ENCODE measurements around the gene C17orf75. TPM values are rescaled to one million over a fixed set of nuclear protein-coding genes. Genes with fewer than 3 reads are reported as not detected.

The C17orf75 gene
- total RNA-seq, 1 donor from 2014 or later, result 39.1 TPM

- Mint-ChIP-seq H3K27ac (peak overlapping the region; percentile 83), H3K36me3 (ENCODE audit: insufficient read depth) (peaks cover 1% of the 10 kb centered on the region), H3K4me1 (ENCODE audit: low read depth) (peaks cover 10% of the 10 kb centered on the region), H3K27me3 (no peaks in the 10 kb centered on the region), H3K9me3 (ENCODE audit: low read depth) (no peaks in the 10 kb centered on the region), H3K4me3 (ENCODE audit: low read depth) (peak overlapping the region; percentile 91)
- TF ChIP-seq, protein P1, sequence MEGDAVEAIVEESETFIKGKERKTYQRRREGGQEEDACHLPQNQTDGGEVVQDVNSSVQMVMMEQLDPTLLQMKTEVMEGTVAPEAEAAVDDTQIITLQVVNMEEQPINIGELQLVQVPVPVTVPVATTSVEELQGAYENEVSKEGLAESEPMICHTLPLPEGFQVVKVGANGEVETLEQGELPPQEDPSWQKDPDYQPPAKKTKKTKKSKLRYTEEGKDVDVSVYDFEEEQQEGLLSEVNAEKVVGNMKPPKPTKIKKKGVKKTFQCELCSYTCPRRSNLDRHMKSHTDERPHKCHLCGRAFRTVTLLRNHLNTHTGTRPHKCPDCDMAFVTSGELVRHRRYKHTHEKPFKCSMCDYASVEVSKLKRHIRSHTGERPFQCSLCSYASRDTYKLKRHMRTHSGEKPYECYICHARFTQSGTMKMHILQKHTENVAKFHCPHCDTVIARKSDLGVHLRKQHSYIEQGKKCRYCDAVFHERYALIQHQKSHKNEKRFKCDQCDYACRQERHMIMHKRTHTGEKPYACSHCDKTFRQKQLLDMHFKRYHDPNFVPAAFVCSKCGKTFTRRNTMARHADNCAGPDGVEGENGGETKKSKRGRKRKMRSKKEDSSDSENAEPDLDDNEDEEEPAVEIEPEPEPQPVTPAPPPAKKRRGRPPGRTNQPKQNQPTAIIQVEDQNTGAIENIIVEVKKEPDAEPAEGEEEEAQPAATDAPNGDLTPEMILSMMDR (IDR thresholded peaks at IDR 0.05; ENCODE audit: unreplicated experiment), result no peak
- no peak for DNase-seq (ENCODE audit: low spot score, unreplicated experiment)
These were observed 791 bp upstream of the C17orf75 start for GRCh38 chr17:32342603-32343325.

DNA sequence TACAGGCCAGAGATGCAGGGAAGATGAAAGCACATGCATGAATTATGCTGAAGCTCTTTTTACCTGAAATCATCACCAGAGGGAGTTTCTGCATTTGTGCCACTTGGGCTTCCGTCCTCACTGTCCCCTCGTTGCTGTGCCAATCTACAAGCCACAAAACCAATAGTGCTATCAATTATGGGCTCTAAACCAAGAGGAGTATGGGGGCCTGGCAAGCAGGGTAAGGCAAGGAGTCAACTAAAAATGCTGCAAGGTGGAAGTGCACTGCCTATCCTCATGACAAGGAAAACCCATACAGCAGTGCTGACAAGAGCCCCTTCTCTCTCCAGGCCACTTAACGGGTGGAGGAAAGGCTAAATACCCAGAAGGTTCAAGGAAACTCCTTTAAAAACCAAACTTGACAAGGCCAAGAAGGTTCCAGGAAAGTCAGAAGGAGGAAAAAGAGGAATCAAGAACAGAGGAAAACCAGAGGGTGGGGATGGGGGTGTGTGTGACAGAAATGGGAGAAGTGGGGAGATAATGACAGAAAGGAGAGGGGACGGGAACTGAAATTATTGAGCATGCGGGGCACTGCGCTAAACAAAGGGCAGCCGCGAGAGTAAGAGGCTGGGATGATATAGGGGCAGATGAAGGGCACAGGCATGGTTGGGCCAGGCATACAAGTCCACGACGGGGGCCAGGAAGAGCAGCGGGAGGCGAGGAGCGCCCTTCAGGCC lies 674 bp downstream of the C17orf75 start:
- Mint-ChIP-seq H3K4me3 (ENCODE audit: low read depth) (peak overlapping the region; percentile 91), H3K9me3 (ENCODE audit: low read depth) (no peaks in the 10 kb centered on the region), H3K36me3 (ENCODE audit: insufficient read depth) (peaks cover 2% of the 10 kb centered on the region), H3K4me1 (ENCODE audit: low read depth) (peaks cover 10% of the 10 kb centered on the region), H3K27me3 (no peaks in the 10 kb centered on the region), H3K27ac (peak overlapping the region; percentile 95)
- TF ChIP-seq, protein P1 (IDR thresholded peaks at IDR 0.05; ENCODE audit: unreplicated experiment), result peak; percentile 32
- no peak for DNase-seq (ENCODE audit: low spot score, unreplicated experiment)

GRCh38 chr17:32335687-32336086 lies 6.3 kb downstream of the C17orf75 start:
- Mint-ChIP-seq H3K27me3 (no peaks in the 10 kb centered on the region), H3K9me3 (ENCODE audit: low read depth) (no peaks in the 10 kb centered on the region), H3K4me3 (ENCODE audit: low read depth) (no peak overlapping the region), H3K27ac (no peak overlapping the region), H3K36me3 (ENCODE audit: insufficient read depth) (peaks cover 16% of the 10 kb centered on the region), H3K4me1 (ENCODE audit: low read depth) (no peaks in the 10 kb centered on the region)
- TF ChIP-seq, protein P1 (IDR thresholded peaks at IDR 0.05; ENCODE audit: unreplicated experiment), result no peak
- no peak for DNase-seq (ENCODE audit: low spot score, unreplicated experiment)

- peaks cover 16% of the 10 kb centered on the region for H3K36me3 Mint-ChIP-seq (ENCODE audit: insufficient read depth)
- H3K27ac Mint-ChIP-seq, result no peak overlapping the region
- H3K27me3 Mint-ChIP-seq, result no peaks in the 10 kb centered on the region
- no peaks in the 10 kb centered on the region for H3K4me1 Mint-ChIP-seq (ENCODE audit: low read depth)
- DNase-seq (ENCODE audit: low spot score, unreplicated experiment), result no peak
- TF ChIP-seq, protein P1 (IDR thresholded peaks at IDR 0.05; ENCODE audit: unreplicated experiment), result no peak
- H3K4me3 Mint-ChIP-seq (ENCODE audit: low read depth), result no peak overlapping the region
- no peaks in the 10 kb centered on the region for H3K9me3 Mint-ChIP-seq (ENCODE audit: low read depth)
These were observed 6.9 kb downstream of the C17orf75 start for GRCh38 chr17:32335046-32335445.

DNA sequence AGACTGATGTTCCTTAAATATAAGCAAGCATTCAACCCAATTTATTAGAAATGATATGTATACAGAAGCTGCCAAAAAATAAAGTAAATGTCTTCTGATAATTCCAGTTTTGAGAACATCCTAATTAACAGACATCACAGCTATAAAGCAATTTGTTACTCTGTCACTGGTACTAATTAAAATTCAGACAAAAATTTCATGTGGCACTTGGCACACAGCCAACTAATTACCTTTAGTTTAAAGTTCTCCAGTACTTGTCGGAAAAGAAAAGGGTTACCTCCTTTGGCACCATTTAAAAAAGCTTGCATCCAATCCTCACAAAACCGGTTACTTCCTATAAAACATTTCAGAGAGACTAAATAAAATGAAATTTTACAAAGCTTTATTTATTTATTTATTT lies 8.8 kb downstream of the C17orf75 start:
- DNase-seq (ENCODE audit: low spot score, unreplicated experiment), result no peak
- Mint-ChIP-seq H3K27me3 (no peaks in the 10 kb centered on the region), H3K4me1 (ENCODE audit: low read depth) (no peaks in the 10 kb centered on the region), H3K9me3 (ENCODE audit: low read depth) (no peaks in the 10 kb centered on the region), H3K27ac (no peak overlapping the region), H3K36me3 (ENCODE audit: insufficient read depth) (peaks cover 16% of the 10 kb centered on the region), H3K4me3 (ENCODE audit: low read depth) (no peak overlapping the region)
- TF ChIP-seq, protein P1 (IDR thresholded peaks at IDR 0.05; ENCODE audit: unreplicated experiment), result no peak

Data from progenitor cell of endocrine pancreas (in vitro differentiated cells).